Activated T-cell treated with anti-CD3 and anti-CD28 coated beads, Interleukin-2, amount 50 U/mL, for 4 hours (primary cell): Measurements from ENCODE around the gene RAP2B. TPM values are rescaled to one million over a fixed set of nuclear protein-coding genes. Genes with fewer than 3 reads are reported as not detected.
A peak's percentile ranks its signal among the peaks of the same experiment; 100 is the strongest.
"Not testable (repeated sequence)": the region's sequence is repeated elsewhere in the genome, so short reads cannot be mapped to it uniquely, and the experiment has no call there.

Experiments used
- ATAC-seq, 2 donors: fragments of 200-7000 bp; cut with Tn5 transposase; one replicate each; pipeline ENCODE4 v1.10.0; 2021
- DNase-seq: peaks from one replicate; pipeline ENCODE4 v3.0.0-alpha.2; 2020
- H3K27me3 Mint-ChIP-seq: one replicate; pipeline ENCODE4 v1.8.0; 2021; ENCODE audit warnings: low read depth, mixed read lengths
- H3K36me3 Mint-ChIP-seq: one replicate; pipeline ENCODE4 v1.8.0; 2022; ENCODE audit warnings: mixed read lengths; ENCODE audit not compliant: insufficient read depth
- H3K4me1 Mint-ChIP-seq: one replicate; pipeline ENCODE4 v1.8.0; 2021; ENCODE audit warnings: low read depth, mixed read lengths
- H3K4me3 Mint-ChIP-seq: one replicate; pipeline ENCODE4 v1.8.0; 2021; ENCODE audit warnings: mild to moderate bottlenecking, moderate library complexity, mixed read lengths
- H3K9me3 Mint-ChIP-seq: one replicate; pipeline ENCODE4 v1.8.0; 2021; ENCODE audit warnings: mixed read lengths
- total RNA-seq, 3 donors: library from RNA; stranded (reverse); gene quantifications; one replicate each; pipeline ENCODE4 v1.2.1, GENCODE V29; 2021

Gene RAP2B
- total RNA-seq, 3 donors from 2014 or later: 12.3 to 15.2 (median 13.2) TPM

DNA sequence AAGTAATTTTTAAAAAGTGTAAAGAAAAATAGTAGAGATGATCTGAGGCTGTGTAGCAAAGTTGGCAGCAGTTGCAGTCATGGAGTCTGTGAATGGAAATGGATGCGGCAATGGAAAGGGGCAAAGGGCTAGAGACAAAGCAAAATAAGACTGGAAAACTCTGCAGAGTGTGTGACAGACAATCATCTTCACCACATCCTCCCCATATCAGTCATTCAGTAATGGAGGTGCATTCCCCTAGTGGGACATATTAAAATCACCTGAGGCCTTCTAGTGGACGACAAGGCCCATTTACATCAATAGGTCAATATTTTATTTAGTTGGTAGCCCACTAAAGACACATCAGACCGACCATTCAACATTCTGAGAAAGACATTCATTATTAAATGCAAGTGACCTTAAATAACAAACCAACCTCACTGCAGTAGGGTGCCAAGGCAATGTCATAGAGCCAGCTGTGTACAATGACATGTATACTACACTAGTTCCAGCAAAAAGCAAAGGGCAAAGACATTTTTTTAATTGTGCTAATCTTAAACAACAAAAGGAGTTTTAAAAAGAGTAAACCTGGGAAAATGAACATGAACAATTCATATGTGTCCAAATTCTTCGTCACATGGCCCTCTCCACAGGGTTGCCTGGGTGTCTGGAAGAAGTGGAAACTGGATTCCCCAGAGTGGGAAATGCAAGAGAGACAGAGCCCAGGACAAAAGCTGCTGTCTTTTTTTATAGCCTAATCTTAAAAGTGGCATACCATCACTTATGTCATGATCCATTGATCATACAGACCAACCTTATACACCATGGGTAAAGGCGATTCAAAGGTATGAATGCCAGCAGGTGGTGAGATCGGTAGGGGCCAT, 15.6 kb upstream of the RAP2B start:
- no peak for ATAC-seq
- Mint-ChIP-seq H3K4me3 (no peak overlapping the region), H3K36me3 (no peaks in the 10 kb centered on the region), H3K9me3 (peaks cover 4% of the 10 kb centered on the region), H3K27me3 (no peaks in the 10 kb centered on the region), H3K4me1 (peaks cover 5% of the 10 kb centered on the region)
- no peak for DNase-seq

DNA sequence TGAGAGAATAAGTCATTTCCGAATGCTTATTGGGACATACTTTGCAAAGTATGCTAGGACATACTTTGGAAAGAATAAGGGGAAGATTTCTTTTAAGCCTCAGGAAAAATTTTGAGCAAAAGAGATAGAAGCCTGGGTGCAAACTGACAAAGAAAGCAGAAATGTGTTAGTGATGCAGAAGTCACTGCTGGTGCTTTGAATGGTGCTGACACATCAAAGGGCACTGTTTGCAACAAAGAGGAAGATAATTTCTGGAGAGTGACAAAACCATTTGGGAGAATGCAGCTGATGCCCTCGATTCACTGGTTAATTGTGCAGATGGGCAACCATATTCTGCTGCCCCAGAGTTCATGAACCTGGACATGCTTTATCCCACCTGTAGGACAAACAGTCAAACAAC, 11.0 kb upstream of the RAP2B start:
- ATAC-seq: no peak
- Mint-ChIP-seq H3K4me1 (no peaks in the 10 kb centered on the region), H3K36me3 (no peaks in the 10 kb centered on the region), H3K27me3 (no peaks in the 10 kb centered on the region), H3K9me3 (peaks cover 4% of the 10 kb centered on the region), H3K4me3 (no peak overlapping the region)
- no peak for DNase-seq

DNA sequence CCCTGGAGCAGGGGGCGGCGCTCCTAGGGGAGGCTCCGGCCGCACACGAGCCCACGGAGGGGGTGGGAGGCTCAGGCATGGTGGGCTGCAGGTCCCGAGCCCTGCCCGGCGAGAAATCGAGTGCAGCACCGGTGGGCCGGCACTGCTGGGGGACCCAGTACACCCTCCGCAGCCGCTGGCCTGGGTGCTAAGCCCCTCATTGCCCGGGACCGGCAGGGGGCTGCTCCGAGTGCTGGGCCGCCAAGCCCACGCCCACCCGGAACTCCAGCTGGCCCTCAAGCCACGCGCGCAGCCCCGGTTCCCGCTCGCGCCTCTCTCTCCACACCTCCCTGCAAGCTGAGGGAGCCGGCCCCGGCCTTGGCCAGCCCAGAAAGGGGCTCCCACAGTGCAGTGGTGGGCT, 6.2 kb upstream of the RAP2B start:
- not testable (repeated sequence) for H3K4me3 Mint-ChIP-seq, H3K9me3 Mint-ChIP-seq, DNase-seq, H3K4me1 Mint-ChIP-seq, H3K36me3 Mint-ChIP-seq, H3K27me3 Mint-ChIP-seq, ATAC-seq

DNA sequence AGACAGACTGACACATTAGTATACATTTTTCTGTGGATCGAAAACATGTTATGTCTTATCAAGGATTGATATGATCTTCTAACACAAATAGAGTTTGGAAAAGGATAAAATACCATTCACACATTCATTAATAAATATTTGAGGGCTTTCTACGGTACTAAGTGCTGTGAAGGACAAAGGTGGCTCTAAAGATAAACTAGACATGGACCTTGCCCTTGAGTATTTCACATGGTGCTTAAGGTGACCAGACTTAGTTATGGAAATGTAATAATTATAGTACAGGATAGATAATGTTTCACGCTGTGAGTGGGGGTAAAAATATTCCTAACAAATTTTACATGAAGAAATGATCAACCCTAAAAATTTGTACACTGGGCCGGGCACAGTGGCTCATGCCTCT, 3.8 kb upstream of the RAP2B start:
- DNase-seq (no peak), ATAC-seq (no peak)
- no peaks in the 10 kb centered on the region for H3K36me3 Mint-ChIP-seq
- H3K9me3 Mint-ChIP-seq: no peaks in the 10 kb centered on the region
- no peaks in the 10 kb centered on the region for H3K27me3 Mint-ChIP-seq
- no peak overlapping the region for H3K4me3 Mint-ChIP-seq
- H3K4me1 Mint-ChIP-seq: peaks cover 7% of the 10 kb centered on the region

DNA sequence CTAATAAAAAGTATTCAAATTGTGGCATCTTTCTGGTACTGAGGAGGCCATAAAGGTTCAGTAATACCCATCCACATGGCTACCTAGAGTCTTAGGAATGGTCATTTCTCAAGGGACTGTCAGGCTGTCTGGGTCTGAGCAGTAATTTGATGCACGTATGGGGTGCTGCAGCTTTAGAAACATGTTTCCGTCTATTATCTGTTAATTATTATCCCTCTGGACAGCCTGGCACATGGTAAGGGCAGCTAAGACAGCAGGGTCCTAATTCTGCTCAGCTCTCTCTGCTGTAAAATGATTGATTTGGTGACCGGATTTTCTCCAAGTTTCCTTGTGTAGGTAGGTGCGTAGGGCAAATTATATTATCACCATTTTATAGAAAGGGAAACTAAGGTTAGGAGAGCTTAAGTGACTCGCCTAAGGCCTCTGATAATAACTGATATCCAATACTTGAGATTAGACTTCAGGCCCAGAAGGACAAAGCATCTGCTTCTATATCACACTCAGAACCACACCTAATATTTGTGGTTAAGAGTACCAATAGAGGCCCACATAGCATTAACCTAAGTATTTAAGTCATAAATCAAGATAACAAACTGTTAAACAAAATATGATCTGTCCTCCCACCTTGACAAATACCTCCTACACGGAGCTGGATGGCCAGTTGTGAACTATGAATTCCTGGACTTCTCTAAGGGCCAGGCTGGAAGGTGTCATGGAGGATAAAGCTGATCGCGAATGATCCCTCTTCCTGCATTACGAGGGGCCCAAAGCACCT, 2.9 kb upstream of the RAP2B start:
- Mint-ChIP-seq H3K36me3 (no peaks in the 10 kb centered on the region), H3K9me3 (no peaks in the 10 kb centered on the region), H3K4me3 (peak overlapping the region; percentile 93), H3K27me3 (no peaks in the 10 kb centered on the region), H3K4me1 (peaks cover 17% of the 10 kb centered on the region)
- no peak for DNase-seq
- ATAC-seq: no peak

DNA sequence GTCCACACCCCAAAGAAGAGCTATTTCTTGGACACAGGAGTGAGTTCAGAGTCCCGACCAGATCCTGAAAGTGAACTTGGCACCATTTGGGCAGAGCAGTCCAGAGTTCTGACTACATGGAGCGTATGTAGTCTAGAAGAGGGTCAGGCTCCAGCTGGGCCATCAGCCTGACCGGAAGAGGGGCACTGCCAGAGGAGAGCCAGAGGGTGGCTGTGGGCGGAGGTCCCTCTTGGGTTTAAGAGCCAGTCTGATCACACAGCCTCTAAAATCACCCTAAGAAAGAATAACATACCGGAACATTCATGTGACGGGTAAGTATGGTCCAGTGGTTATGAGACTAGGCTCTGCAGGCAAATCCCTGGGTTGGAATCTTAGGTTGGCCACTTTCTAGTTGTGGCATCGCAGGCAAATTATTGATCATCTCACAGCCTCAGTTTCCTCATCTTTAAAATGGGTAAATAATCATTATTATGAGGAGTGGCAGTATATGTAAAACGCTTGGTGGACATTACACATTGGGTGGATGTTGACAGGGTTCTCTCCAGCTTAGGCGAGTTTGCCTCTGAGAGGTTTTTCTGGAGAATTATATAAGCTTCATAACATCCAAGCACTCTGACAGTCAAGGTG, 2.1 kb upstream of the RAP2B start:
- no peak for DNase-seq
- Mint-ChIP-seq H3K9me3 (no peaks in the 10 kb centered on the region), H3K27me3 (no peaks in the 10 kb centered on the region), H3K4me1 (peaks cover 24% of the 10 kb centered on the region), H3K4me3 (peak overlapping the region; percentile 93), H3K36me3 (peaks cover 2% of the 10 kb centered on the region)
- no peak for ATAC-seq

DNA sequence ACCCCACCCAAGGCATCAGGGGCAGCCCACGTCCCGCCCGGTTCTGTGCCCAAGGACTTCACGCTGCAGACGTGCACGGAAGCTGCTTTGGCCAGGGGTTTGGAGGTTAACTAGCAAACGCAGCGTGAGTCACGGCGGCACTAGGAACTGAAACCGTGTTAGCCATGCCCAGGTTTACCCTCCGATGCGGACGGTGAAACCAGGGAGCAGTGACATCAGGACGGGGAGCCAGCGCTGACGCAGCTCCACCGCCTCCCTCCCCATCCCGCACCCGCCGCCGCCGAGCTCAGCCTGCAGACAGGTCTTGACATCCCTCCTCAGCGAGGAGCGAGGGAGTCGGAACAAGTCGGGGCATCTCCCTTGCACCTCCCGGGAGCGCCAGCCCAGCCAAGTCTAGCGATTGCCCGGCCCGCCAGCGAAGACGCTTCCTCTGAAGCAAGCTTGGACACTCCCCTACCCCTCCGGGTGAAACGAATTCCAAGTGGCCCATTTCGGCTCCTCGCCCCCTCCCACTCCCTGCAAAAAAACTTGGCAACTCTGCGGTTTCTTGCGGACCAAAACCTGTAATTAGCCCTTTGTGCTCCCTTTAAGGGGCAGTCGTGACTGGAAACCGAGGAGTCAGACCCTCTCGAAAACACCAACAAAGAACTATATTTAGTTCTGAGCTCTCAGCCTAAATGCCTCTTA, 1.4 kb upstream of the RAP2B start:
- ATAC-seq: peak; percentile 34 to 41
- Mint-ChIP-seq H3K9me3 (no peaks in the 10 kb centered on the region), H3K4me1 (peaks cover 31% of the 10 kb centered on the region), H3K27me3 (no peaks in the 10 kb centered on the region), H3K4me3 (peak overlapping the region; percentile 93), H3K36me3 (peaks cover 5% of the 10 kb centered on the region)
- peak; percentile 63 for DNase-seq

DNA sequence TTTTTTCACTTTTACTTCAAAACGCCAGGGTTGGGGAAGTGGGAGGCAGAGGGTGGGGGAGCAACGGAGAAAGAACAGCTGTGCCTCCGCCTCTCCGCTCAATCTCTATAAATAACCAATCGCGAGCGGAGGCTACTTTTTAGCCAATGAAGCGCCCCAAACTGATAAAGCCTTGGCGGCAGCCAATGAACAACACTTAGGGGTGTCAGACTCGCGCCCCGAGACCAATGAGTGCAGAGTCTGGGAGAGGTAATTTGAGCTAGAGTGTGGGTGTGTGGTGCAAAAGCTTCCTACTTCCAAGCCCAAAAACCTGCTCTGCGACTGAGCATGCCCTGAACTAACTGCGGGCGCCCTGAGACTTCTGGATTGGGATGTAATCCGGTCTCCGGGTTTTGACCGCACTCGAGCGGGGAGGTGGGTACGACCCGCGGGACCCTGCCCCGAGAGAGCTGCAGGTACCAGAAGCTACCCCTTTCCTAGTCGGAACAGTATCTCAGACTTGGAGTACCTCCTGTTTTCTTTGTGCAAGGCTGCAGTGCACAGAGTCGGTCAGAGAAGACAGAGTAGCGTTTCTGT, 800 bp upstream of the RAP2B start:
- peaks cover 37% of the 10 kb centered on the region for H3K4me1 Mint-ChIP-seq
- H3K36me3 Mint-ChIP-seq: peaks cover 5% of the 10 kb centered on the region
- H3K27me3 Mint-ChIP-seq: no peaks in the 10 kb centered on the region
- ATAC-seq (peak; percentile 79 to 80), DNase-seq (peak; percentile 83)
- no peaks in the 10 kb centered on the region for H3K9me3 Mint-ChIP-seq
- peak overlapping the region; percentile 93 for H3K4me3 Mint-ChIP-seq

DNA sequence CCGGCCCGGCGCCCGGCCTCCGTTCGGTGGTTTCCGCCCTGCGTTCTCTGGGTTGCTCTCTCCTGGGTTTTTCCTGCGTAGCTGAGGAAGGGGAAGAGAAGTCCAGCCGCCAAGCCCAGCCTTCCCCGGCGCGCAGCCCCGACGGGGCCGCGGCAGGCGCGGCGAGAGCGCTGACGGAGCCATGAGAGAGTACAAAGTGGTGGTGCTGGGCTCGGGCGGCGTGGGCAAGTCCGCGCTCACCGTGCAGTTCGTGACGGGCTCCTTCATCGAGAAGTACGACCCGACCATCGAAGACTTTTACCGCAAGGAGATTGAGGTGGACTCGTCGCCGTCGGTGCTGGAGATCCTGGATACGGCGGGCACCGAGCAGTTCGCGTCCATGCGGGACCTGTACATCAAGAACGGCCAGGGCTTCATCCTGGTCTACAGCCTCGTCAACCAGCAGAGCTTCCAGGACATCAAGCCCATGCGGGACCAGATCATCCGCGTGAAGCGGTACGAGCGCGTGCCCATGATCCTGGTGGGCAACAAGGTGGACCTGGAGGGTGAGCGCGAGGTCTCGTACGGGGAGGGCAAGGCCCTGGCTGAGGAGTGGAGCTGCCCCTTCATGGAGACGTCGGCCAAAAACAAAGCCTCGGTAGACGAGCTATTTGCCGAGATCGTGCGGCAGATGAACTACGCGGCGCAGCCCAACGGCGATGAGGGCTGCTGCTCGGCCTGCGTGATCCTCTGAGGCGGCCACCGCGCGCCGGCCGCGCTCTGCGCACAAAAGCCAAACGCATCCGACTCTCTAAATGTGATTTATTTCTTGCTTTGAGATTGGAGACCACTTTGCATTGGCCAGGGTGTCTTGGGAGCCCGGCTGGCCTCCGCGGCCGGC, 727 bp downstream of the RAP2B start:
- H3K4me1 Mint-ChIP-seq: peaks cover 52% of the 10 kb centered on the region
- peaks cover 6% of the 10 kb centered on the region for H3K36me3 Mint-ChIP-seq
- H3K4me3 Mint-ChIP-seq: peak overlapping the region; percentile 93
- no peaks in the 10 kb centered on the region for H3K9me3 Mint-ChIP-seq
- ATAC-seq (peak; percentile 11 to 13), DNase-seq (peak; percentile 17)
- H3K27me3 Mint-ChIP-seq: no peaks in the 10 kb centered on the region

DNA sequence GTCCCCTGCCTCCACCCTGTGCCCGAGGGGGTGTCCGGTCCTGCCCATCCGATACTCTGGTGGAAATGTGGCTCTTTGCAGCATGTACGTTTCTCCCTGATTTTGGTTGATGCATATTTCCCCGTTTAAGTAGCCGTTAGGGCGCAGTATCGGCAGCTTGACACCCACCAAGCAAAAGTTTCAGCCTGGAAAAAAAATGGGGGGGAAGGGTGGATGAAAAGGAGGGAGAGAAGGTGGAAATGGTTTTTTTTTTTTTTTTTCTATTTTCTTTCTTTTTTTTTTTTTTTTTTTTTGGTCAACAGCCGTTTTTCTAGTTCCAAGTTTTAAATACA, 1.3 kb downstream of the RAP2B start:
- ATAC-seq (no peak), DNase-seq (no peak)
- Mint-ChIP-seq H3K4me3 (peak overlapping the region; percentile 93), H3K36me3 (peaks cover 6% of the 10 kb centered on the region), H3K9me3 (no peaks in the 10 kb centered on the region), H3K27me3 (no peaks in the 10 kb centered on the region), H3K4me1 (peaks cover 58% of the 10 kb centered on the region)

DNA sequence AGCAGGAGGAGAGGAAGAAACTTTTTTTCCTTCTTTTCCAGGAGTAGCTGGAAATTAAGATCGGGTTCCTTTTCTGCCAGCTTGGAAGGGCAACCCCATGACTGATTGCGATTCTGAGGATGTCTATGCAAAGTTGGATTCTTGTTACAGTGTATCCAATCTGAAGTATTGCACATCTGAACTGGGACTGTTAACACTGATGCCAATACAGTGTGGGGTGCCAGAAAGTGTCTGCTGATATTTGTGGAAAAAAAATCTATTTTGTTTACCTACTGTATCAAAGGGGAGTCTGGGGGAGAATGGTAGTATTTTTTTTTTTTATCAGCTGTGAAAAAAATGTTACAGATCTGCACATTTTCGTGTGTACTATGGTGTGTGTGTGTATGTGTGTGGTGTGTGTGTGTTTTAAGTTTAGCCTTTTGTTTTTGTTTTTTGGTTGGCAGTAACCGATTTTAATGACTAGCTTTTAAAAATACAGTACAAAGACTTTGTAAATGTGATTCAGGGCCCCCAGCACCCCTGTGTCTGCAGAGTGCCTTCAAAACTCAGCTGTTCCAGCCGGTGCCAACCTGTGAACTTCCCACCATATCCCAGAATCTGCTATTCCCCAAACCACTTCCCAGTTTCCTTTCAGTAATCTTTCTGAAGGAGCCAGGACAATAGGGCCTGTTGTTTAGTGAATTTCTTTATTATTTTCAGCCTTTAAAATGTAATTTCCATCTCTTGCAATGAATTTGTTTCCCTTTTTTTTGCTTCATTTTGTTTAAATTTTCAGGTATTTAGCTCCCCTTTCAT, 1.9 kb downstream of the RAP2B start:
- no peak for DNase-seq
- no peak for ATAC-seq
- peak overlapping the region; percentile 93 for H3K4me3 Mint-ChIP-seq
- H3K36me3 Mint-ChIP-seq: peaks cover 6% of the 10 kb centered on the region
- no peaks in the 10 kb centered on the region for H3K9me3 Mint-ChIP-seq
- H3K27me3 Mint-ChIP-seq: no peaks in the 10 kb centered on the region
- peaks cover 62% of the 10 kb centered on the region for H3K4me1 Mint-ChIP-seq

DNA sequence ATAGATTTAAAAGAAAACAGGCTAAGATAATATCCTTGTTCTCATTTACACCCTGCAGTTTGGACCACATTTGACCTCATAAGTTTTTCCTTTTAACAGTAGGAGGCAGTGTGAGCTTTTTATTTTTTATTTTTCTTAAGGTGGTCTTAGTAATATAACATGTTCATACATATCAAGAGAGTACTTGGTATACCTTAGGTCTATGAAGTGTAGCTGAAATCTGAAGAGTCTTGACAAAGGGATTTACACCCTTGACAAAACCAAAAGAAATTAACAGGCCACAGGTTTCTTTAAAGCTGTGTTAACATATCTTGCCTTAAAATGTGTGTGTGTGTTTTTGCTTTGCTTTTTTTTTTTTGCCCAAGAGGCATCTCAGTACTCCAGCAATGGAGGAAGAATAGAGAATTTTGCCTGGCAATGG, 3.2 kb downstream of the RAP2B start:
- DNase-seq: no peak
- Mint-ChIP-seq H3K4me1 (peaks cover 63% of the 10 kb centered on the region), H3K4me3 (peak overlapping the region; percentile 93), H3K27me3 (no peaks in the 10 kb centered on the region), H3K36me3 (peaks cover 10% of the 10 kb centered on the region), H3K9me3 (no peaks in the 10 kb centered on the region)
- ATAC-seq: no peak
